H1 (cell line): Measurements from ENCODE around the gene TMPRSS12. TPM values are rescaled to one million over a fixed set of nuclear protein-coding genes. Genes with fewer than 3 reads are reported as not detected.

Source experiments
- CTCF ChIA-PET: fragments of 300-600 bp; sonication (Branson Sonifier 250); formaldehyde crosslinking; loops from one replicate; lab custom pipeline; 2021; ENCODE audit not compliant: partially characterized antibody; lab: Charles Lee
- POLR2A ChIA-PET: fragments of 300-600 bp; sonication (Branson Sonifier 250); formaldehyde crosslinking; loops from one replicate; lab custom pipeline; 2021; ENCODE audit warnings: inconsistent platforms; ENCODE audit not compliant: partially characterized antibody; lab: Charles Lee
- DNase-seq, 2 experiments: peaks; one replicate each; pipeline versions ENCODE4 v3.0.0 to v3.0.0-alpha.2; 2010 to 2022; ENCODE audit warnings: low spot score in 2 of 2, low read depth in 1 of 2, mixed read lengths in 1 of 2
- FAIRE-seq: peaks from 2 replicates; lab custom pipeline; 2011; peaks lifted over from hg19 to GRCh38; lab: Jason Lieb, UNC
- H2AFZ ChIP-seq: 2 replicates; pipeline ENCODE4 v1.8.1; 2012; ENCODE audit warnings: low read length, inconsistent platforms
- H2AK5ac ChIP-seq: 2 replicates; pipeline ENCODE4 v1.6.1; 2013; ENCODE audit warnings: low read depth, low read length
- H2BK120ac ChIP-seq: replicated peaks from 2 replicates; pipeline ENCODE3; 2013; ENCODE audit warnings: low read depth, low read length, inconsistent platforms
- H2BK12ac ChIP-seq: 2 replicates; pipeline ENCODE4 v1.6.1; 2013; ENCODE audit warnings: low read depth, low read length
- H2BK15ac ChIP-seq: 2 replicates; pipeline ENCODE4 v1.6.1; 2013; ENCODE audit warnings: low read length
- H2BK20ac ChIP-seq: 2 replicates; pipeline ENCODE4 v1.6.1; 2013; ENCODE audit warnings: low read length
- H2BK5ac ChIP-seq: 2 replicates; pipeline ENCODE4 v1.6.1; 2013; ENCODE audit warnings: low read depth, low read length
- H3K14ac ChIP-seq: 2 replicates; pipeline ENCODE4 v1.6.1; 2013; ENCODE audit warnings: inconsistent platforms; ENCODE audit not compliant: insufficient read length
- H3K18ac ChIP-seq: 2 replicates; pipeline ENCODE4 v1.6.1; 2013; ENCODE audit warnings: low read length; ENCODE audit errors: extremely low read depth
- H3K23ac ChIP-seq: 2 replicates; pipeline ENCODE4 v1.6.1; 2013; ENCODE audit warnings: inconsistent platforms; ENCODE audit not compliant: insufficient read length
- H3K23me2 ChIP-seq: 2 replicates; pipeline ENCODE4 v1.6.1; 2013; ENCODE audit warnings: low read depth, low read length
- H3K27ac ChIP-seq: 2 replicates; pipeline ENCODE4 v1.6.1; 2011; ENCODE audit warnings: low read depth, low read length, inconsistent platforms
- H3K27me3 ChIP-seq, 4 experiments: replicated peaks in 1 of 4; 1 replicate in 1 of 4; 2 replicates in 3 of 4; pipeline versions ENCODE4 v1.6.1 to v1.8.1; 2011 to 2013; ENCODE audit warnings: low read length in 3 of 4, mild to moderate bottlenecking in 3 of 4, inconsistent platforms in 2 of 4, mixed read lengths in 2 of 4, moderate library complexity in 1 of 4; ENCODE audit not compliant: control insufficient read depth in 3 of 4, insufficient read depth in 3 of 4; ENCODE audit errors: extremely low read depth in 1 of 4
- H3K36me3 ChIP-seq, 4 experiments: 2 replicates each; pipeline versions ENCODE4 v1.6.1 to v1.8.1; 2011 to 2013; ENCODE audit warnings: mild to moderate bottlenecking in 4 of 4, low read length in 3 of 4, moderate library complexity in 2 of 4, control low read depth in 1 of 4, inconsistent platforms in 1 of 4; ENCODE audit not compliant: insufficient read depth in 4 of 4, control insufficient read depth in 2 of 4
- H3K4ac ChIP-seq: replicated peaks from 2 replicates; pipeline ENCODE3; 2013; ENCODE audit warnings: low read length, low read depth, mixed read lengths, inconsistent platforms; ENCODE audit not compliant: insufficient read length
- H3K4me1 ChIP-seq, 4 experiments: replicated peaks in 1 of 4; 1 replicate in 1 of 4; 2 replicates in 3 of 4; pipeline versions ENCODE4 v1.6.1 to v1.8.1; 2011 to 2013; ENCODE audit warnings: low read length in 3 of 4, inconsistent platforms in 2 of 4, mixed read lengths in 1 of 4; ENCODE audit not compliant: insufficient read depth in 4 of 4, control insufficient read depth in 3 of 4
- H3K4me2 ChIP-seq, 2 experiments: 2 replicates each; pipeline versions ENCODE4 v1.6.1 to v1.8.1; 2011 to 2013; ENCODE audit warnings: low read depth in 2 of 2, low read length in 2 of 2, control low read depth in 1 of 2, inconsistent platforms in 1 of 2, mild to moderate bottlenecking in 1 of 2; ENCODE audit not compliant: insufficient read depth in 1 of 2
- H3K4me3 ChIP-seq, 4 experiments: fragments of 200-600, 300-600 bp in 1 of 4; sonication (generic), shearing (Covaris generic), sonication (Bioruptor Twin) in 1 of 4; 2 replicates each; pipeline versions ENCODE4 v1.5.1 to v1.8.1; 2011 to 2016; ENCODE audit warnings: low read length in 4 of 4, low read depth in 3 of 4, control low read depth in 2 of 4, inconsistent platforms in 2 of 4, mild to moderate bottlenecking in 2 of 4, mixed read lengths in 1 of 4, moderate library complexity in 1 of 4; ENCODE audit not compliant: insufficient read depth in 2 of 4; ENCODE audit errors: extremely low read depth in 1 of 4
- H3K56ac ChIP-seq: replicated peaks from 2 replicates; pipeline ENCODE3; 2013; ENCODE audit warnings: low read depth, mild to moderate bottlenecking, mixed read lengths, low read length, inconsistent platforms; ENCODE audit not compliant: insufficient read length
- H3K79me1 ChIP-seq: 2 replicates; pipeline ENCODE4 v1.6.1; 2013; ENCODE audit warnings: low read depth, low read length, control low read depth
- H3K79me2 ChIP-seq, 2 experiments: 2 replicates each; pipeline versions ENCODE4 v1.6.1 to v1.8.1; 2012 to 2013; ENCODE audit warnings: low read length in 2 of 2, mild to moderate bottlenecking in 2 of 2, inconsistent platforms in 1 of 2; ENCODE audit not compliant: insufficient read depth in 2 of 2, control insufficient read depth in 1 of 2
- H3K9ac ChIP-seq, 4 experiments: replicated peaks in 1 of 4; 1 replicate in 1 of 4; 2 replicates in 3 of 4; pipeline versions ENCODE4 v1.6.1 to v1.8.1; 2011 to 2013; ENCODE audit warnings: low read depth in 3 of 4, low read length in 3 of 4, control low read depth in 2 of 4, mild to moderate bottlenecking in 2 of 4, moderate library complexity in 2 of 4, inconsistent platforms in 1 of 4; ENCODE audit errors: extremely low read depth in 1 of 4
- H3K9me3 ChIP-seq, 2 experiments: 2 replicates each; pipeline versions ENCODE4 v1.6.1 to v1.8.1; 2012 to 2013; ENCODE audit warnings: mild to moderate bottlenecking in 2 of 2, moderate library complexity in 2 of 2, control low read depth in 1 of 2, inconsistent platforms in 1 of 2, low read depth in 1 of 2, low read length in 1 of 2, mixed read lengths in 1 of 2; ENCODE audit not compliant: insufficient read depth in 2 of 2
- H4K20me1 ChIP-seq, 2 experiments: replicated peaks in 1 of 2; 2 replicates each; pipeline versions ENCODE3 to v1.8.1; 2011 to 2013; ENCODE audit warnings: inconsistent platforms in 2 of 2, low read length in 2 of 2, mild to moderate bottlenecking in 1 of 2; ENCODE audit not compliant: insufficient read depth in 2 of 2, control insufficient read depth in 1 of 2
- H4K5ac ChIP-seq: 2 replicates; pipeline ENCODE4 v1.6.1; 2013; ENCODE audit warnings: low read length, low read depth, mixed read lengths, inconsistent platforms; ENCODE audit not compliant: insufficient read length
- H4K8ac ChIP-seq: 2 replicates; pipeline ENCODE4 v1.8.0; 2013; ENCODE audit warnings: mild to moderate bottlenecking, moderate library complexity, low read length, inconsistent platforms; ENCODE audit not compliant: insufficient read depth; ENCODE audit errors: extremely low read depth
- H4K91ac ChIP-seq: replicated peaks from 2 replicates; pipeline ENCODE3; 2013; ENCODE audit warnings: low read length, mixed read lengths, inconsistent platforms; ENCODE audit not compliant: insufficient read length
- CTBP2 ChIP-seq: IDR thresholded peaks from 2 replicates; pipeline ENCODE4 v1.7.0; 2011; ENCODE audit warnings: borderline replicate concordance, mild to moderate bottlenecking, moderate library complexity, mixed read lengths, low read length; ENCODE audit not compliant: insufficient read depth, insufficient read length
- HDAC2 ChIP-seq, 2 experiments: fragments of 300-600 bp in 1 of 2; sonication (generic) in 1 of 2; IDR thresholded peaks; 2 replicates each; pipeline ENCODE4 v1.6.1; 2011 to 2012; ENCODE audit warnings: low read depth in 2 of 2, low read length in 2 of 2, mild to moderate bottlenecking in 2 of 2, moderate library complexity in 2 of 2, borderline replicate concordance in 1 of 2, inconsistent platforms in 1 of 2
- HDAC6 ChIP-seq: IDR thresholded peaks from one replicate; pipeline ENCODE4 v1.7.1; 2012; ENCODE audit warnings: low read depth, mild to moderate bottlenecking, inconsistent platforms, low read length, moderate library complexity
- KDM1A ChIP-seq: fragments of 200-600, 300-600 bp; sonication (generic); IDR thresholded peaks from 2 replicates; pipeline ENCODE4 v1.7.1; 2016; ENCODE audit warnings: mild to moderate bottlenecking, low read length, borderline replicate concordance
- KDM4A ChIP-seq: IDR thresholded peaks from one replicate; pipeline ENCODE4 v1.7.1; 2012; ENCODE audit warnings: low read depth, mild to moderate bottlenecking, moderate library complexity, low read length, inconsistent platforms; ENCODE audit not compliant: severe bottlenecking
- SUZ12 ChIP-seq: fragments of 200-600 bp; sonication (generic); IDR thresholded peaks from 2 replicates; pipeline ENCODE4 v1.6.1; 2012; ENCODE audit warnings: mild to moderate bottlenecking, inconsistent platforms, low read length, moderate library complexity, mixed read lengths
- TEAD4 ChIP-seq: IDR thresholded peaks from 2 replicates; pipeline ENCODE4 v1.6.1; 2012; ENCODE audit warnings: low read depth, low read length, inconsistent platforms, mixed read lengths
- WGBS, 2 experiments: shearing (Covaris generic) in 1 of 2; methylation state at CpG; one replicate each; pipeline versions ENCODE4 v1.1.6 to v1.1.7; 2013 to 2015; ENCODE audit warnings: low lambda C conversion rate in 2 of 2, mixed read lengths in 2 of 2, inconsistent platforms in 1 of 2, low coverage in 1 of 2, missing lambda C conversion rate in 1 of 2; ENCODE audit not compliant: insufficient replicate concordance in 2 of 2, insufficient coverage in 1 of 2, insufficient read length in 1 of 2; ENCODE audit errors: extremely low coverage in 1 of 2, missing lambda C conversion rate in 1 of 2; 5-methylcytosine and 5-hydroxymethylcytosine counted together
- polyA plus RNA-seq, 7 experiments: library from polyadenylated mRNA; depleted of rRNA in 3 of 7; stranded (reverse) in 5 of 7; unstranded in 2 of 7; fragments of >200 nt in 5 of 7; fragments of 200-250 nt in 2 of 7; gene quantifications; 1 replicate in 5 of 7; 2 replicates in 1 of 7; 4 replicates in 1 of 7; pipeline versions ENCODE4 v1.2.1 to v1.2.3, GENCODE V29; 2011 to 2013; ENCODE audit warnings: missing spikeins in 2 of 7, mixed read lengths in 2 of 7
- total RNA-seq: library from RNA; stranded (reverse); fragmentation: NEBNext Ultra II Directional; extraction: Animal tissue kit (Norgen Biotek cat#: 25700); gene quantifications from 2 replicates; pipeline ENCODE4 v1.2.1, GENCODE V29; 2021

Gene TMPRSS12
- total and polyA plus RNA-seq, 2 of the 8 experiments (the other 6 are each of a cell fraction or from before 2014, with no cell fraction given): not detected

- H2BK20ac ChIP-seq: no peak overlapping the region
- H3K27ac ChIP-seq: no peak overlapping the region
- CTCF ChIA-PET: interaction anchor here (0.6 to 1.5 kb wide), 4 partner anchors 13 to 1837 kb away, joined by 3 read pairs; no protein-coding TSS in a partner anchor
- no peak overlapping the region for H4K5ac ChIP-seq
- DNase-seq: no peak
- H3K23me2 ChIP-seq: no peaks in the 10 kb centered on the region
- no peaks in the 10 kb centered on the region for H3K79me1 ChIP-seq
- peak overlapping the region in 1 of 2 experiments; percentile 63; a peak in 1 of 4 replicates for H3K4me2 ChIP-seq
- H3K4me3 ChIP-seq: peak overlapping the region in 1 of 4 experiments; percentile 48; a peak in 1 of 8 replicates
- no peak overlapping the region for H4K91ac ChIP-seq
- no peak overlapping the region for H3K14ac ChIP-seq
- H4K8ac ChIP-seq: no peak overlapping the region
- H3K56ac ChIP-seq: no peak overlapping the region
- no peak overlapping the region for H2BK12ac ChIP-seq
- H3K36me3 ChIP-seq: no peaks in the 10 kb centered on the region
- H2BK120ac ChIP-seq: no peak overlapping the region
- no peak overlapping the region for H3K23ac ChIP-seq
- H2AFZ ChIP-seq: no peak overlapping the region
- POLR2A ChIA-PET: no interaction called here
- no peak overlapping the region for H3K9ac ChIP-seq
- FAIRE-seq: no peak
- H2AK5ac ChIP-seq: no peak overlapping the region
- H4K20me1 ChIP-seq: no peaks in the 10 kb centered on the region
- peak overlapping the region; percentile 83; the same call in 1 of the 2 replicates for H3K18ac ChIP-seq
- TF ChIP-seq HDAC2 (IDR thresholded peaks at IDR 0.05; ENCODE audit: borderline replicate concordance in 1 of 2, low read depth in 2 of 2, low read length in 2 of 2) (no peak), CTBP2 (no peak), KDM1A (no peak), TEAD4 (no peak), HDAC6 (no peak), KDM4A (no peak), SUZ12 (no peak)
- TF ChIP-seq, all 59 proteins: peak for 0
- Histone ChIP-seq H3K79me2 (no peaks in the 10 kb centered on the region), H3K27me3 (no peaks in the 10 kb centered on the region; a peak in 1 of 7 replicates), H3K9me3 (peaks cover 5 to 6% of the 10 kb centered on the region in 2 experiments; a peak in 2 of 4 replicates), H3K4me1 (no peaks in the 10 kb centered on the region; a peak in 1 of 7 replicates), H2BK15ac (peak overlapping the region; percentile 20; the same call in 1 of the 2 replicates), H3K4ac (no peak overlapping the region), H2BK5ac (no peak overlapping the region)
- WGBS, 2 experiments: 66% methylated on average over 7 of the region's 7 CpGs; no CpG with 5 or more reads in 1 of the 2 experiments
Observed at GRCh38 chr12:50841716-50842531, 802 bp upstream of the TMPRSS12 start.
